HG03342 (cell line): Measurements from ENCODE around the gene RNU6-9.

Experiments used
- ATAC-seq: cut with Tn5 transposase; IDR thresholded peaks from one replicate; pipeline ENCODE4 v1.9.1; 2021; ENCODE audit warnings: mild to moderate bottlenecking, moderate library complexity; ENCODE audit not compliant: unreplicated experiment

The RNU6-9 gene

GRCh38 chr19:916645-917322 lies 23.5 kb downstream of the RNU6-9 start:
- ATAC-seq, result no peak

GRCh38 chr19:917323-918151 lies 24.3 kb downstream of the RNU6-9 start, which contains the start of gene KISS1R:
TSS of gene KISS1R (plus strand) at chr19:917333. CDS start at chr19:917503, 170 bp downstream.
- no peak for ATAC-seq

GRCh38 chr19:918152-918437 lies 24.8 kb downstream of the RNU6-9 start:
- ATAC-seq, result no peak

GRCh38 chr19:918481-919198 lies 25.4 kb downstream of the RNU6-9 start:
- ATAC-seq, result no peak

- no peak for ATAC-seq
Observed at GRCh38 chr19:919199-920050, 26.1 kb downstream of the RNU6-9 start.

GRCh38 chr19:920051-920864 lies 27.0 kb downstream of the RNU6-9 start:
- ATAC-seq, result no peak

GRCh38 chr19:924553-925086 lies 31.3 kb downstream of the RNU6-9 start:
- no peak for ATAC-seq

- ATAC-seq, result peak; percentile 44
Observed at GRCh38 chr19:925087-925525, 31.8 kb downstream of the RNU6-9 start.

- peak; percentile 53 for ATAC-seq
Observed at GRCh38 chr19:925526-926322, 32.4 kb downstream of the RNU6-9 start, which contains the start of gene ARID3A. TSS of gene ARID3A (plus strand) at chr19:926035. CDS start at chr19:929529, 3,494 bp downstream.

- no peak for ATAC-seq
Observed at GRCh38 chr19:926323-926588, 33.0 kb downstream of the RNU6-9 start.

- ATAC-seq, result no peak
Observed at GRCh38 chr19:926589-927350, 33.5 kb downstream of the RNU6-9 start.

- no peak for ATAC-seq
Observed at GRCh38 chr19:927351-927779, 34.1 kb downstream of the RNU6-9 start.

GRCh38 chr19:927780-928401 lies 34.6 kb downstream of the RNU6-9 start:
- ATAC-seq, result no peak

- ATAC-seq, result no peak
Observed at GRCh38 chr19:928471-929202, 35.4 kb downstream of the RNU6-9 start.

GRCh38 chr19:929203-929890 lies 36.1 kb downstream of the RNU6-9 start:
- ATAC-seq, result no peak

- ATAC-seq, result no peak
Observed at GRCh38 chr19:929891-930258, 36.6 kb downstream of the RNU6-9 start.
